Left colon (tissue), 2 donors: ENCODE data around the gene IRF4. TPM values are rescaled to one million over a fixed set of nuclear protein-coding genes. Genes with fewer than 3 reads are reported as not detected.

Experiments
- ATAC-seq: fragments of 200-7000 bp; cut with Tn5 transposase; one replicate; pipeline ENCODE4 v1.9.1; 2020; ENCODE audit warnings: mild to moderate bottlenecking, moderate library complexity
- DNase-seq, 2 donors: peaks; one replicate each; pipeline ENCODE4 v3.0.0-alpha.2; 2020
- intact Hi-C, 2 donors: fragments of 100-400 bp; cut with DNase I in 1 of 2; cut with micrococcal nuclease in 1 of 2; formaldehyde crosslinking; loops; one replicate each; pipeline versions ENCODE4 v1.11.2 to v1.14.0; 2022; cut with DNase I, micrococcal nuclease
- total RNA-seq, 2 donors: library from RNA; stranded (reverse); fragmentation: NEBNext Ultra II Directional; extraction: Animal tissue kit (Norgen Biotek cat#: 25700); gene quantifications; one replicate each; pipeline ENCODE4 v1.2.1, GENCODE V29; 2021
- donor health status: DM: no; HTN: no; CAD: no.
- donor health status: DM: yes; HTN: yes; CAD: no.

The IRF4 gene
- total RNA-seq, 2 donors from 2014 or later, result 5.0 to 11.0 TPM

- intact Hi-C loops, result no loop called here
- DNase-seq, result no peak
- ATAC-seq, result no peak
Measured at GRCh38 chr6:392441-393390, 1.2 kb downstream of the IRF4 start.

GRCh38 chr6:393391-394221 is 2.1 kb downstream of the IRF4 start:
- intact Hi-C loops, result no loop called here
- DNase-seq, result no peak
- ATAC-seq, result no peak

- DNase-seq (no peak), ATAC-seq (no peak)
- intact Hi-C loops, result no loop called here
Measured at GRCh38 chr6:394641-395289, 3.2 kb downstream of the IRF4 start.

- no peak for DNase-seq
- ATAC-seq, result no peak
- intact Hi-C loops, result no loop called here
Measured at GRCh38 chr6:395432-396125, 4.0 kb downstream of the IRF4 start.

DNA sequence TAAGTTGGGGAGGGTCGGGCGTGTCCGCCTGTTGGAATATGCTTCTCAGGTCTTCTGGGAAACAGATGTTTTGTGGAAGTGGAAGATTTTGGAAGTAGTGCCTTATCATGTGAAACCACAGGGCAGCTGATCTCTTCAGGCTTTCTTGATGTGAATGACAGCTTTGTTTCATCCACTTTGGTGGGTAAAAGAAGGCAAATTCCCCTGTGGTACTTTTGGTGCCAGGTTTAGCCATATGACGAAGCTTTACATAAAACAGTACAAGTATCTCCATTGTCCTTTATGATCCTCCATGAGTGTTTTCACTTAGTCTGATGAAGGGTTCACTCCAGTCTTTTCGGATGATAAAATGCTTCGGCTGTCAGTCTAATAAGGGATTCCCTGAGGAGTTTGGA is 4.6 kb downstream of the IRF4 start:
- ATAC-seq, result no peak
- no peak for DNase-seq
- intact Hi-C loops, result no loop called here

GRCh38 chr6:397056-397455 is 5.5 kb downstream of the IRF4 start:
- DNase-seq, result no peak
- no peak for ATAC-seq
- intact Hi-C loops, result no loop called here

GRCh38 chr6:397604-398003 is 6.1 kb downstream of the IRF4 start:
- intact Hi-C loops, result no loop called here
- DNase-seq, result no peak
- ATAC-seq, result no peak

DNA sequence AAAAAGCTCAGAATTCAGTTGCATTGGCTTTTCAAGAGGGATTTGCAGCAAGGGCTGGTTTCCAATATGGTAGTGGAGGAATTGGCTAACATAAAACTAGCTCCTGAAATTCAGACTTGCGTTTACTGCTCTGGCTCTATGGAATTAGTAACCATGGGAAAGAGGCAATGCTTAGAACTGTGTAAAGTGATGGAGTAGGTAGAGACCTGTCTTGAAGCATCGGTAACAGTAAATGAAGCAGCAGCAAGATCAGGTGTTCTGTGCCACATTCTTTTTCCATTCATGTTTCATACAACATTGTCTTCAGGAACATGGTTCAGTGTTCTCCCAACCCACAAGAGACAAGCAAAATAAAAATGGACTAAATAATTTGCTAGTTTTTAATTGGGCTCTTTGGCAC is 6.5 kb downstream of the IRF4 start:
- intact Hi-C loops, result no loop called here
- no peak for DNase-seq
- no peak for ATAC-seq

GRCh38 chr6:398558-399078 is 7.1 kb downstream of the IRF4 start:
- DNase-seq, result no peak
- intact Hi-C loops, result no loop called here
- no peak for ATAC-seq

GRCh38 chr6:399785-400534 is 8.4 kb downstream of the IRF4 start:
- intact Hi-C loops, result no loop called here
- ATAC-seq (no peak), DNase-seq (no peak)

- ATAC-seq (no peak), DNase-seq (no peak)
- intact Hi-C loops, result no loop called here
Measured at GRCh38 chr6:400815-401214, 9.3 kb downstream of the IRF4 start.

- ATAC-seq, result no peak
- intact Hi-C loops, result no loop called here
- no peak for DNase-seq
Measured at GRCh38 chr6:401239-401993, 9.9 kb downstream of the IRF4 start.

DNA sequence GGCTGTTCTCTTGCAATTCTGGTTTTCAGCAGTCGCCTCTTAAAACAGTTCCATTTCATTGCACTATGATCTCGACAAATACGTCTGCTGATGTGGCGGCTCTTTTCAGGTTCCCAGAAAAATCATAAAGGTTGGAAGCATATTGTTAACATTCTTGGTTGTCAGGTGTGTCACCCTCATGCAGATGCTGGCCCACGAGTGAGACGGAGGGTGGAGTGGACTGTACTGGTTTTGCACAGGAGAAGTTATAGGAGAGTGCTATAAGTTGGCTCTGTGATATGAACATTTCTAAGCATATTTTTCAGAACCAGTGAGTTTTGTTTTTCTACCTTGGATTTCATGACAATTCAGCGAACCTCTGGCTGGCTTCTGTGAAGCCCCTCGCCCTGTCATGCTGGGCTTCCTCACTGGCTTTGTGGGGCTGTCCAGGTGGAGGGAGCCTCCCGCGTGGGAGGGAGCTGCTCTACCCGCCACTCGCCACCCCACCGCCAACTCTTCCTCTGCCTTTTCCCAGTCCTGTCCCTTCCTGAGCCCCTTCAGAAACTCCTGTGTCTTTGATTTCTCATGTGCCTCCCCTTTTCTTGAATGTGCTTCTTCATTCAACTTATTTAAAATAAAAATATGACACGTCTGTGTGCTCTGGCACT is 10.6 kb downstream of the IRF4 start:
- ATAC-seq (no peak), DNase-seq (no peak)
- intact Hi-C loops, result no loop called here

DNA sequence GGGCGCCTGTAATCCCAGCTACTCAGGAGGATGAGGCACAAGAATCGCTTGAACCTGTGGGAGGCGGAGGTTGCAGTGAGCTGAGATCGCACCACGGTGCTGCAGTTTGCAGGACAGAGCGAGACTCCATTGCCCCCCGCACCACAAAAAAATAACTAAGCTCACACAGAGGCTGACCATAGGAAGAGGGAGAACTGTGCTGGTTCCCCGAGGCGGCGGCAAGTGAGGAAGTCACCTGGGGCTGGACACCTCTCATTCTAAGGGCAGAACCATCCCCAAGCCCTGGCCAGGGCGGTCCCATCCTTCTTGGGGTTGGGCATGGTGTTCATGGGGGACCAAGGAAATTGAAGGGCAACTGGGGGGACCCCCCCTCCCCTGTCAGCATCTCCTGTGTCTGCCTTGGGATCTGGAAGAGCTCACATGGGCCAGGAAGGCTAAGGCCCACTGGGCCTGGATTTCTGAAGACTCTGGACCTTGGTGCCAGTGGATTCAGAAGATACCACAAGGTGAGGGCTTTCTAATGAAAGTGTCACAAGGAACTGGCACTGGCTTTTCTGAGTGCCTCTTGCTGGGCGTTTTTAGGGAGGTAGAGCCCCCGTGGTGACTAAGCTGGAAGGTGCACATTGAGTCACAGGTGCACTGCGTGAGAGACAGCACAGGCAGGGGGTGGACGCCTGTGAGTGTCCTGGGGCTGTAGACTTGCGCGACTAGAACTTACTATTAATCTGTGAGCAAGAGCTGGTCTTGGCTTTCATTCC is 11.5 kb downstream of the IRF4 start:
- ATAC-seq, result peak; percentile 11
- intact Hi-C loops, result no loop called here
- DNase-seq, result no peak

- DNase-seq (peak in 1 of 2 donors; percentile 58), ATAC-seq (peak; percentile 94)
- intact Hi-C loops, result no loop called here
Measured at GRCh38 chr6:403659-404655, 12.4 kb downstream of the IRF4 start.
